GM12891 (cell line): ENCODE measurements around the gene AGBL2.

Experiments used
- PAX5 ChIP-seq: IDR thresholded peaks from 2 replicates; pipeline ENCODE4 v1.6.1; 2011; ENCODE audit warnings: low read length, moderate library complexity, mild to moderate bottlenecking; ENCODE audit not compliant: insufficient read depth, severe bottlenecking
- POLR2A ChIP-seq: IDR thresholded peaks from 2 replicates; pipeline ENCODE4 v1.6.1; 2011; ENCODE audit warnings: low read depth, low read length, control low read depth
- POLR2AphosphoS5 ChIP-seq: IDR thresholded peaks from 2 replicates; pipeline ENCODE4 v1.6.1; 2011; ENCODE audit warnings: low read depth, low read length, control low read depth
- POU2F2 ChIP-seq: IDR thresholded peaks from 2 replicates; pipeline ENCODE4 v1.6.1; 2011; ENCODE audit warnings: low read depth, mild to moderate bottlenecking, control low read depth, low read length, moderate library complexity
- TAF1 ChIP-seq: IDR thresholded peaks from 2 replicates; pipeline ENCODE4 v1.6.1; 2011; ENCODE audit warnings: low read depth, low read length, control low read depth

DNA sequence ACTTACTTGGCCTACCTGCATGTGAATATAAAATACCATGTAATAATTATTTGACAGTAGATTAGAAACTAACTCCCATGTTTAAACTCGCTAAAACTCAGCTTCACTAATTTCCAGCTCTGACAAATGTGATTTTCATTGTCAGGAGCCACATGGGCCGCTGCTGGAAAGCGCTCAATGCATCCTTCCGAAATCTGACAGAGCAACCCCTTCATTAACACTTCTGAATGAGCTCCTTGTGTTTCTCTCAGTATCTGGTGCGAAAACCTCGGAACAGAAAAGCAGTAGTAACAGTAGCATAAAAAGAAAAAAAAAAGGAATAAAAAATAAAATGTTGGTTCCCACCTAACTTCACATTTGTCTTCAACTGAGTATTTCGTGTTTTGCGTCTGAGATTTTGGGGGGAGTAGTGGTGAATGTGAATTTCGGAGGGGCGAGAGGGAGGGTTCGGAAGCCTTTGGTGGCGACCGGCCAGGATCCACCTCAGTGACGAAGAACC, 73.5 kb downstream of the AGBL2 start:
- TF ChIP-seq POLR2A = no peak
- no peak for TF ChIP-seq POLR2AphosphoS5
- TF ChIP-seq TAF1 = no peak
- TF ChIP-seq PAX5 = no peak
- TF ChIP-seq POU2F2 = no peak
